Astrocyte (in vitro differentiated cells and primary cell): ENCODE measurements around the gene AVPR2. TPM values are rescaled to one million over a fixed set of nuclear protein-coding genes. Genes with fewer than 3 reads are reported as not detected.

Experiments used
- DNase-seq: peaks from one replicate; pipeline ENCODE4 v3.0.0-alpha.2; 2010; ENCODE audit warnings: low read depth
- FAIRE-seq: peaks from 2 replicates; lab custom pipeline; 2011; peaks lifted over from hg19 to GRCh38; lab: Jason Lieb, UNC
- H2AFZ ChIP-seq: 2 replicates; pipeline ENCODE4 v1.6.0; 2012; ENCODE audit warnings: low read depth, low read length, inconsistent platforms
- H3K27ac ChIP-seq: 2 replicates; pipeline ENCODE4 v1.5.1; 2011; ENCODE audit warnings: low read depth, low read length, inconsistent platforms
- H3K27me3 ChIP-seq: 2 replicates; pipeline ENCODE4 v1.6.0; 2011; ENCODE audit warnings: low read length, inconsistent platforms; ENCODE audit not compliant: insufficient read depth
- H3K36me3 ChIP-seq: 2 replicates; pipeline ENCODE4 v1.5.1; 2011; ENCODE audit warnings: low read length, inconsistent platforms; ENCODE audit not compliant: insufficient read depth
- H3K4me1 ChIP-seq: 2 replicates; pipeline ENCODE4 v1.5.1; 2011; ENCODE audit warnings: low read length, inconsistent platforms; ENCODE audit not compliant: insufficient read depth
- H3K4me2 ChIP-seq: 2 replicates; pipeline ENCODE4 v1.6.0; 2012; ENCODE audit warnings: low read length, inconsistent platforms
- H3K4me3 ChIP-seq: 2 replicates; pipeline ENCODE4 v1.5.1; 2011; ENCODE audit warnings: low read depth, mild to moderate bottlenecking, low read length, inconsistent platforms; ENCODE audit not compliant: insufficient read depth
- H3K79me2 ChIP-seq: 2 replicates; pipeline ENCODE4 v1.6.0; 2012; ENCODE audit warnings: mild to moderate bottlenecking, low read length, inconsistent platforms; ENCODE audit not compliant: insufficient read depth
- H3K9ac ChIP-seq: 2 replicates; pipeline ENCODE4 v1.6.0; 2012; ENCODE audit warnings: mild to moderate bottlenecking, low read length, inconsistent platforms
- H3K9me3 ChIP-seq: 2 replicates; pipeline ENCODE4 v1.5.1; 2012; ENCODE audit warnings: low read depth, mild to moderate bottlenecking, low read length, inconsistent platforms; ENCODE audit not compliant: insufficient read depth
- H4K20me1 ChIP-seq: 2 replicates; pipeline ENCODE4 v1.6.0; 2012; ENCODE audit warnings: low read length, inconsistent platforms; ENCODE audit not compliant: insufficient read depth
- H3K27ac Mint-ChIP-seq: one replicate; pipeline ENCODE4 v1.8.0; 2021; ENCODE audit warnings: mild to moderate bottlenecking, mixed read lengths; ENCODE audit not compliant: unreplicated experiment
- H3K27me3 Mint-ChIP-seq: one replicate; pipeline ENCODE4 v1.8.0; 2021; ENCODE audit warnings: low read depth, mixed read lengths; ENCODE audit not compliant: unreplicated experiment
- H3K36me3 Mint-ChIP-seq: one replicate; pipeline ENCODE4 v1.8.0; 2021; ENCODE audit warnings: low read depth, mixed read lengths; ENCODE audit not compliant: unreplicated experiment
- H3K4me1 Mint-ChIP-seq: one replicate; pipeline ENCODE4 v1.8.0; 2021; ENCODE audit warnings: low read depth, mixed read lengths; ENCODE audit not compliant: unreplicated experiment
- H3K4me3 Mint-ChIP-seq: one replicate; pipeline ENCODE4 v1.8.0; 2021; ENCODE audit warnings: mild to moderate bottlenecking, moderate library complexity, mixed read lengths; ENCODE audit not compliant: unreplicated experiment
- H3K9me3 Mint-ChIP-seq: one replicate; pipeline ENCODE4 v1.8.0; 2021; ENCODE audit warnings: mild to moderate bottlenecking, mixed read lengths; ENCODE audit not compliant: unreplicated experiment
- CTCF ChIP-seq: IDR thresholded peaks from 2 replicates; pipeline ENCODE4 v1.5.1; 2011; ENCODE audit warnings: low read depth, mild to moderate bottlenecking, inconsistent platforms, low read length, moderate library complexity; ENCODE audit not compliant: insufficient read depth
- EZH2 ChIP-seq: IDR thresholded peaks from 2 replicates; pipeline ENCODE4 v1.6.1; 2012; ENCODE audit warnings: mild to moderate bottlenecking, low read length, inconsistent platforms; ENCODE audit not compliant: insufficient read depth
- total RNA-seq: library from RNA; stranded (reverse); gene quantifications from 2 replicates; pipeline ENCODE4 v1.2.1, GENCODE V29; 2021

AVPR2 gene
- total RNA-seq, 1 donor from 2014 or later, result not detected

GRCh38 chrX:153857348-153857903, 47.0 kb upstream of the AVPR2 start:
- Mint-ChIP-seq H3K27me3 (peaks cover 4% of the 10 kb centered on the region), H3K36me3 (peaks cover 3% of the 10 kb centered on the region), H3K9me3 (no peaks in the 10 kb centered on the region), H3K4me1 (no peaks in the 10 kb centered on the region), H3K4me3 (no peak overlapping the region), H3K27ac (no peak overlapping the region)
- Histone ChIP-seq H3K4me3 (no peak overlapping the region), H3K27me3 (no peaks in the 10 kb centered on the region), H4K20me1 (no peaks in the 10 kb centered on the region), H3K36me3 (no peaks in the 10 kb centered on the region), H3K79me2 (no peaks in the 10 kb centered on the region), H3K27ac (no peak overlapping the region), H2AFZ (no peak overlapping the region), H3K4me1 (no peaks in the 10 kb centered on the region), H3K9me3 (no peaks in the 10 kb centered on the region), H3K4me2 (no peak overlapping the region), H3K9ac (no peak overlapping the region)
- FAIRE-seq (no peak), DNase-seq (no peak)
- TF ChIP-seq CTCF (no peak), EZH2 (no peak)

- Histone ChIP-seq H3K27ac (no peak overlapping the region), H4K20me1 (no peaks in the 10 kb centered on the region), H3K4me3 (no peak overlapping the region), H3K9ac (no peak overlapping the region), H3K79me2 (no peaks in the 10 kb centered on the region), H3K9me3 (no peaks in the 10 kb centered on the region), H3K4me2 (no peak overlapping the region), H3K27me3 (no peaks in the 10 kb centered on the region), H2AFZ (no peak overlapping the region), H3K4me1 (no peaks in the 10 kb centered on the region), H3K36me3 (no peaks in the 10 kb centered on the region)
- Mint-ChIP-seq H3K4me3 (no peak overlapping the region), H3K27ac (no peak overlapping the region), H3K4me1 (no peaks in the 10 kb centered on the region), H3K27me3 (no peaks in the 10 kb centered on the region), H3K36me3 (peaks cover 5% of the 10 kb centered on the region), H3K9me3 (no peaks in the 10 kb centered on the region)
- TF ChIP-seq CTCF, result no peak
- TF ChIP-seq EZH2, result no peak
- DNase-seq (no peak), FAIRE-seq (no peak)
Measured at GRCh38 chrX:153861151-153861550, 43.3 kb upstream of the AVPR2 start.

- no peak overlapping the region for H3K4me3 Mint-ChIP-seq
- TF ChIP-seq CTCF (no peak), EZH2 (no peak)
- DNase-seq, result no peak
- H4K20me1 ChIP-seq, result no peaks in the 10 kb centered on the region
- H3K4me1 Mint-ChIP-seq, result no peaks in the 10 kb centered on the region
- H3K9me3 ChIP-seq, result no peaks in the 10 kb centered on the region
- no peaks in the 10 kb centered on the region for H3K27me3 ChIP-seq
- no peak overlapping the region for H3K4me3 ChIP-seq
- H2AFZ ChIP-seq, result no peak overlapping the region
- H3K4me2 ChIP-seq, result no peak overlapping the region
- no peak overlapping the region for H3K9ac ChIP-seq
- H3K36me3 ChIP-seq, result no peaks in the 10 kb centered on the region
- no peak overlapping the region for H3K27ac ChIP-seq
- no peaks in the 10 kb centered on the region for H3K79me2 ChIP-seq
- no peaks in the 10 kb centered on the region for H3K9me3 Mint-ChIP-seq
- no peak overlapping the region for H3K27ac Mint-ChIP-seq
- H3K36me3 Mint-ChIP-seq, result peaks cover 5% of the 10 kb centered on the region
- no peaks in the 10 kb centered on the region for H3K4me1 ChIP-seq
- FAIRE-seq, result no peak
- H3K27me3 Mint-ChIP-seq, result no peaks in the 10 kb centered on the region
Measured at GRCh38 chrX:153861733-153862310, 42.7 kb upstream of the AVPR2 start.
